CD4-positive, alpha-beta T cell treated with Interferon alpha-2 for 1 hour (primary cell): ENCODE results near the gene CALCA.

Experiments
- DNase-seq, 2 donors: peaks; one replicate each; pipeline ENCODE4 v3.0.0-alpha.2; 2020 to 2022

The CALCA gene

DNA sequence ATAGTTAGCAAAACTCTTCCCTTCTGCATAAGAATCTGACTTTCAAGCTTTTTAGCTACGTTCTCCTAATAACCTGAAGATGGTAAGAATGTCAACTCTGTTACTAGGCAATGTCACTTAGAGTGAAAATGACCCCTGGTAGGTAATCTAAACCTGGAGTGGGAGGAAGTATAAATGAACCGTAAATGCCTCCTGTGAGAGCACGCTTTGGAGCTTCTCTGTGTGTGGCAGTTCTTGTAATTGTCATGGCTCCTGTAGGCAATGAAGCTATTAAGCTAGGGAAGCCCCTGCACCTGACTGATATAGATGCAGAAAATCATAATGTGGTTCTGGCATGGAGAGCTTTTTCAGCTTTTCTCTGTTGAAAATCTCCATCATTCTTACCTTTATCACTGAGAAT is 29.4 kb downstream of the CALCA start:
- no peak for DNase-seq

DNA sequence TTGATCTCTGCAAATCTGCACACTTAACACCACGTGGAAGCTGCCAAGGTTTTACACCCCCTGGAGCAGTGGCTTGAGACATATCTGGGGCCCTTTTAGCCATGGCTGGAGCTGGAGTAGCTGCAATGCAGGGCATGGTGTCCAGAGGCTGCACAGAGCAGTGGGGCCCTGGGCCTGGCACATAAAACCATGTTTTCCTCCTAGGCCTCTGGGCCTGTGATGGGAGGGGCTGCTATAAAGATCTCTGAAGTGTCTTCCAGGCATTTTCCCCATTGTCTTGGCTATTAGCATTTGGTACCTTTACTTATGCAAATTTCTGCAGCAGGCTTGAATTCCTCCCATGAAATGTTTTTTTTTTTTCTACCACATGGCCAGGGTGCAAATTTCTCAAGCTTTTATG is 33.2 kb downstream of the CALCA start:
- DNase-seq, result no peak

DNA sequence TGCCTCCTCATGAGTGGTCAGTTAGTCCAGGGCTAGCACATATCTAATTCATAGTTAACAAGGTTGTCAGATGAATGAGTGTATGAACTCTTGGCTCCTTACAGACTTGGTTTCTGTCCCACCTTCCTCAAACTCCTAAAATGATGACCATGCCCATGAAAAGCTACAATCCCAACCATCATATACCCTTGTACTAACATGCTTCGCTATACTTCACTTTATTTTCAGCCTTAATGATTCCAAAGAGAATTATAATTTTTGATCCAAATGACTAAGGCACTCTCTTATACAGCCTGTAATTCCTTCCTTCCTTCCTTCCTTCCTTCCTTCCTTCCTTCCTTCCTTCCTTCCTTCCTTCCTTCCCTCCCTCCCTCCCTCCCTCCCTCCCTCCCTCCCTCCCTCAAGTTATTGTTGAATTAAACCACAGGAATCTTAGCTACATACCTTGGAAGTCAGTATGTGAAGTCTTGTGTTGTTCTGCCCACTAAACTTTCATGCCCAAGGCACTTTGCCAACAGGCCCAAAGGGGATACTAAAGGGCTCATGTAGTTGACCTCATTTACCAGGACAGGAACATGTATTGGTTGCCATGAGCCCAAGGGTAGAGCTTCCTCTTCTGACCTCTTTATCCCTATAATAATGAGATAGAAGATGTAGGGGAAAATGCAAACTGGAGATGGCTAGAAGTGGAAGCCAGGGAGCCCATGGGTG is 37.4 kb downstream of the CALCA start:
- no peak for DNase-seq

DNA sequence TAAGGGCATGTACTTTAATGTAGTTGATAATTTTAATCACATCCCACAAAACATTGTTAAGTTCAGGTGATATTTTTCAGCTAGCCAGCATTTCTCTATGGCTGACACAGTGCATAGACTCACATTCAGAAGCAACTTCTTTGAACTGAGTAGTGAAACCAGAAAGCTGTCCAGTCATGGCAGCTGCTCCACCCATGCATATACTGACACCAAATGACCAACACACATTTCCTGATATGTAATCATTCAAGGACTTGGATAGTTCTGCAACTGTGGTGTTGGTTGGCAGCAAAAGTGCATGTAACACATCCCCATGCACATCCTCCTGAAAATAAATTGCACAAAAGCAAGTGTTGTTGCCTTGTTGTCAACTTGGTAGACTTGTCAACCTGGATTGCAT is 39.7 kb downstream of the CALCA start:
- DNase-seq, result no peak

DNA sequence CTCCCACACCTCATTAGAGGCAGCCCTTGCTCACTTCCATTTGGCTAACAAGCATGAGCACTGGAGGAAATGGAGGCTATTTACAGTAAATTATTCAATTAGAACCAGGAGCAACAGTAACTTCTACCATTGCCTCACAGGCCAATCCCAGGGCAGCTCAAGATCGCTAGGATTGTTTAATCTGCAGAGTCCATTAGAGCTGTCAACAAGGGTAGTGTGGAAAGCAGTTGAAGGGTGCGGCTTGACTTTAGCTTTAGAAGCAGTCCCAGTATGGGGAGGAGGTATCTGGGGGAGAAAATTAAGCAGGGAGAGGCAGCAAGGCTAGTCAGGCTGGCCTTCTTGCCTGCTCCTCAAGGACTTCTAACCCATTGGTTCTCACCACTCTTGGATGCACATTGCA is 41.8 kb downstream of the CALCA start:
- DNase-seq, result no peak

DNA sequence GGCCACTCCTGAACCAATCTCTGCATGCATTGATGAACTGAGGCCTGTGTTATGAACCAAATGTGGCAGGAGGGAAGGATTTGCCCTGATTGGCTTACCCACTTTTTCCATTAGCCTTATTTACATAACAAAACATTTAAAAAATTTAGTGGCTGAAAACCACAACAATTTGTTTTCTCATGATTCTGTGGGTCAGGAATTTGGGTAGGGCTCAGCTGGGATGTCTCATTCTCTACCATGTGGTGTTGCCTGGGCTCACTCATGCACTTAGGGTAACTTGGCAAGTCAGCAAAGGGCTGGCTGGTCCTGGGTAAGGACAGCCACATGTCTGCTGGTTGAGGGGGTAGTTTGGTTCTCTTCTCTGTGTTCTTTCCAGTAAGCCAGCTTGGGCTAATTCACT is 45.0 kb downstream of the CALCA start:
- DNase-seq, result no peak

DNA sequence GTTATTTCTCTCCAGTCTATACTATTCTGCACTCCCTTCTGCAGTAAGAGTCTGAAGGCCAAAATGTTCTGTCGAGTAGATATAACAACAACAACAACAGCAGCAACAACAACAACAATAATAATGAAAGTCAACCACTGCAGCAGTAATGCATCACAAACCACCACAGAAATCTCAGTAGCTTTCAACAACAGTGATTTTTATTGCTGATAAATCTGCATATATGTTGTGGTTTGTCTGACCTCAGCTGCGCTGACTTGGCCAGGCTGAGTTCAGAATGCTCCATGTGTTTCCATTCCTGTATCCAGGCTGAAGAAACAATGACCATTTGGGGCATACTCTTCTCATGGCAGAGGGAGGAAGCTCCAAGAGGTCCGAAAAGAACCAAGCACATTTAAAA is 47.8 kb downstream of the CALCA start:
- DNase-seq, result no peak
